Fibroblast of the aortic adventitia (primary cell): ENCODE results near the gene UNC119B. TPM values are rescaled to one million over a fixed set of nuclear protein-coding genes. Genes with fewer than 3 reads are reported as not detected.

Experiments used
- DNase-seq: peaks from one replicate; pipeline ENCODE4 v3.0.0-alpha.2; 2010; ENCODE audit warnings: low read depth
- H3K4me3 ChIP-seq: 2 replicates; pipeline ENCODE4 v1.5.1; 2011; ENCODE audit warnings: low read depth, mild to moderate bottlenecking, control low read depth, low read length, moderate library complexity
- total RNA-seq: library from RNA; depleted of rRNA; stranded (reverse); fragments of >200 nt; gene quantifications from 2 replicates; pipeline ENCODE4 v1.2.3, GENCODE V29; 2012; ENCODE audit warnings: low replicate concordance
- TF ChIP-seq, protein P1 (sequence below): IDR thresholded peaks from 2 replicates; pipeline ENCODE4 v1.5.1; 2011; ENCODE audit warnings: mild to moderate bottlenecking, low read length, control low read depth, inconsistent platforms; ENCODE audit not compliant: insufficient read depth

Gene UNC119B
- total RNA-seq, 1 donor = 19.8 TPM

GRCh38 chr12:120697344-120697743 is 12.9 kb upstream of the UNC119B start:
- TF ChIP-seq, protein P1, sequence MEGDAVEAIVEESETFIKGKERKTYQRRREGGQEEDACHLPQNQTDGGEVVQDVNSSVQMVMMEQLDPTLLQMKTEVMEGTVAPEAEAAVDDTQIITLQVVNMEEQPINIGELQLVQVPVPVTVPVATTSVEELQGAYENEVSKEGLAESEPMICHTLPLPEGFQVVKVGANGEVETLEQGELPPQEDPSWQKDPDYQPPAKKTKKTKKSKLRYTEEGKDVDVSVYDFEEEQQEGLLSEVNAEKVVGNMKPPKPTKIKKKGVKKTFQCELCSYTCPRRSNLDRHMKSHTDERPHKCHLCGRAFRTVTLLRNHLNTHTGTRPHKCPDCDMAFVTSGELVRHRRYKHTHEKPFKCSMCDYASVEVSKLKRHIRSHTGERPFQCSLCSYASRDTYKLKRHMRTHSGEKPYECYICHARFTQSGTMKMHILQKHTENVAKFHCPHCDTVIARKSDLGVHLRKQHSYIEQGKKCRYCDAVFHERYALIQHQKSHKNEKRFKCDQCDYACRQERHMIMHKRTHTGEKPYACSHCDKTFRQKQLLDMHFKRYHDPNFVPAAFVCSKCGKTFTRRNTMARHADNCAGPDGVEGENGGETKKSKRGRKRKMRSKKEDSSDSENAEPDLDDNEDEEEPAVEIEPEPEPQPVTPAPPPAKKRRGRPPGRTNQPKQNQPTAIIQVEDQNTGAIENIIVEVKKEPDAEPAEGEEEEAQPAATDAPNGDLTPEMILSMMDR = no peak
- H3K4me3 ChIP-seq = no peak overlapping the region
- no peak for DNase-seq

GRCh38 chr12:120698665-120699064 is 11.6 kb upstream of the UNC119B start:
- DNase-seq = no peak
- TF ChIP-seq, protein P1 = no peak
- H3K4me3 ChIP-seq = no peak overlapping the region

GRCh38 chr12:120699553-120699952 is 10.7 kb upstream of the UNC119B start:
- TF ChIP-seq, protein P1 = no peak
- no peak for DNase-seq
- no peak overlapping the region for H3K4me3 ChIP-seq

- no peak for DNase-seq
- no peak overlapping the region for H3K4me3 ChIP-seq
- TF ChIP-seq, protein P1 = no peak
Observed at GRCh38 chr12:120700886-120701285, 9.4 kb upstream of the UNC119B start.

GRCh38 chr12:120702637-120703036 is 7.6 kb upstream of the UNC119B start:
- TF ChIP-seq, protein P1 = no peak
- DNase-seq = no peak
- no peak overlapping the region for H3K4me3 ChIP-seq

- TF ChIP-seq, protein P1 = no peak
- DNase-seq = no peak
- no peak overlapping the region for H3K4me3 ChIP-seq
Observed at GRCh38 chr12:120703311-120703942, 6.8 kb upstream of the UNC119B start.

GRCh38 chr12:120705618-120706017 is 4.6 kb upstream of the UNC119B start:
- TF ChIP-seq, protein P1 = no peak
- H3K4me3 ChIP-seq = no peak overlapping the region
- DNase-seq = no peak
